ENCODE measurements around the gene EMC7. TPM values are rescaled to one million over a fixed set of nuclear protein-coding genes. Genes with fewer than 3 reads are reported as not detected.

EMC7 gene
- total and polyA plus RNA-seq, 2 of the 13 experiments (the other 11 are each of a cell fraction or from before 2014, with no cell fraction given) = 46.8 to 113 TPM

GRCh38 chr15:34038023-34038870, 63.4 kb downstream of the EMC7 start (continued):
- TF ChIP-seq AFF4 (CRISPR knock-in tag; IDR thresholded peaks at IDR 0.05) (no peak), ZNF432 (CRISPR knock-in tag; IDR thresholded peaks at IDR 0.05; ENCODE audit: borderline replicate concordance) (no peak), HOXD1 (CRISPR knock-in tag; IDR thresholded peaks at IDR 0.05) (no peak), PREB (CRISPR knock-in tag; IDR thresholded peaks at IDR 0.05) (no peak), ZUFSP (CRISPR knock-in tag; IDR thresholded peaks at IDR 0.05; ENCODE audit: borderline replicate concordance) (no peak), ZNF788 (CRISPR knock-in tag; IDR thresholded peaks at IDR 0.05; ENCODE audit: borderline replicate concordance) (no peak), HINFP (CRISPR knock-in tag; IDR thresholded peaks at IDR 0.05; ENCODE audit: low read depth) (0 out of 2 replicates have a peak, but pooled peaks have one; percentile 18), ARID4A (CRISPR knock-in tag; IDR thresholded peaks at IDR 0.05; ENCODE audit: borderline replicate concordance) (peak; percentile 54; the same call in 1 of the 2 replicates), RFX1 (IDR thresholded peaks at IDR 0.05) (no peak), ZNF326 (CRISPR knock-in tag; IDR thresholded peaks at IDR 0.05; ENCODE audit: borderline replicate concordance) (no peak), TFE3 (CRISPR knock-in tag; IDR thresholded peaks at IDR 0.05) (0 out of 2 replicates have a peak, but pooled peaks have one; percentile 16), ZNF256 (CRISPR knock-in tag; conservative IDR thresholded peaks at IDR 0.05) (no peak), AGO2 (optimal IDR thresholded peaks at IDR 0.05; ENCODE audit: low read depth, low read length) (no peak)

Data from HepG2 (cell line).